AG09319 (cell line): ENCODE measurements around the gene LCN9.

Experiments used
- DNase-seq: peaks from one replicate; pipeline ENCODE4 v3.0.0-alpha.2; 2010; ENCODE audit warnings: low read depth; ENCODE audit errors: extremely low read depth
- CTCF ChIP-seq: IDR thresholded peaks from 2 replicates; pipeline ENCODE4 v1.5.1; 2011; ENCODE audit warnings: low read depth, mild to moderate bottlenecking, inconsistent platforms, low read length, moderate library complexity

LCN9 gene

GRCh38 chr9:135617538-135617900, 45.6 kb upstream of the LCN9 start:
- TF ChIP-seq CTCF, result no peak
- no peak for DNase-seq

- TF ChIP-seq CTCF, result no peak
Measured at GRCh38 chr9:135617991-135618411, 45.1 kb upstream of the LCN9 start.

GRCh38 chr9:135618866-135619598, 44.1 kb upstream of the LCN9 start:
- TF ChIP-seq CTCF, result no peak
- DNase-seq, result no peak

More at GRCh38 chr9:135617991-135618411, 45.1 kb upstream of the LCN9 start:
- no peak for DNase-seq

GRCh38 chr9:135619599-135619886, 43.6 kb upstream of the LCN9 start:
- DNase-seq, result no peak
- TF ChIP-seq CTCF, result no peak

GRCh38 chr9:135620558-135620957, 42.6 kb upstream of the LCN9 start:
- DNase-seq, result no peak
- TF ChIP-seq CTCF, result no peak

GRCh38 chr9:135622415-135623020, 40.6 kb upstream of the LCN9 start:
- DNase-seq, result no peak
- no peak for TF ChIP-seq CTCF

GRCh38 chr9:135624282-135624681, 38.8 kb upstream of the LCN9 start:
- TF ChIP-seq CTCF, result no peak
- no peak for DNase-seq
